ENCODE measurements around the gene PPM1N. TPM values are rescaled to one million over a fixed set of nuclear protein-coding genes. Genes with fewer than 3 reads are reported as not detected.

The PPM1N gene
- total RNA-seq, 3 donors from 2014 or later: 1.1 to 1.4 (median 1.3) TPM

DNA sequence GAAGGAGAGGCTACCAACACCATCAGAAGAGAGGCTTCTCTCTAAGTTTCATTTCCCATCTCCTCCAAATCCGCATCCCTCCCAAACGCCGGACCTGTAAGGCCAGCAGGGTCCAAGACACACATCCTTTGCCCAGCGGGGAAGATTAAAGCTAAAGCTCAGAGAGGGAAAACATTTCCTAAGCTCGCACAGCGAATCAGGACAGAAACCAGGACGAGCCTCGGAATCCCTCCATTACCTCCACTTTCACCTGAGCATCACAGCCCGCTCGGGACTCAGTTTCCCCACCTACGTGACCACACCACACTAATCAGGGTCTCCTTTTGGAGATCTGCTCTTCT is 31.2 kb upstream of the PPM1N start:
- Mint-ChIP-seq H3K27me3 (ENCODE audit: low read depth) (peaks cover 1% of the 10 kb centered on the region), H3K36me3 (ENCODE audit: insufficient read depth) (peaks cover 7% of the 10 kb centered on the region), H3K9me3 (no peaks in the 10 kb centered on the region), H3K4me3 (peak overlapping the region; percentile 90), H3K4me1 (ENCODE audit: low read depth) (peaks cover 26% of the 10 kb centered on the region)
- DNase-seq (no peak), ATAC-seq (no peak)

GRCh38 chr19:45467456-45468158 is 30.6 kb upstream of the PPM1N start, which contains the start of gene FOSB:
TSS of gene FOSB (plus strand) at chr19:45467996. CDS start at chr19:45468587, 591 bp downstream.
- H3K4me1 Mint-ChIP-seq (ENCODE audit: low read depth): peaks cover 26% of the 10 kb centered on the region
- no peaks in the 10 kb centered on the region for H3K9me3 Mint-ChIP-seq
- peaks cover 10% of the 10 kb centered on the region for H3K36me3 Mint-ChIP-seq (ENCODE audit: insufficient read depth)
- peaks cover 1% of the 10 kb centered on the region for H3K27me3 Mint-ChIP-seq (ENCODE audit: low read depth)
- ATAC-seq: peak; percentile 32 to 36
- peak; percentile 93 for DNase-seq
- H3K4me3 Mint-ChIP-seq: peak within 1 kb of the TSS; percentile 90

DNA sequence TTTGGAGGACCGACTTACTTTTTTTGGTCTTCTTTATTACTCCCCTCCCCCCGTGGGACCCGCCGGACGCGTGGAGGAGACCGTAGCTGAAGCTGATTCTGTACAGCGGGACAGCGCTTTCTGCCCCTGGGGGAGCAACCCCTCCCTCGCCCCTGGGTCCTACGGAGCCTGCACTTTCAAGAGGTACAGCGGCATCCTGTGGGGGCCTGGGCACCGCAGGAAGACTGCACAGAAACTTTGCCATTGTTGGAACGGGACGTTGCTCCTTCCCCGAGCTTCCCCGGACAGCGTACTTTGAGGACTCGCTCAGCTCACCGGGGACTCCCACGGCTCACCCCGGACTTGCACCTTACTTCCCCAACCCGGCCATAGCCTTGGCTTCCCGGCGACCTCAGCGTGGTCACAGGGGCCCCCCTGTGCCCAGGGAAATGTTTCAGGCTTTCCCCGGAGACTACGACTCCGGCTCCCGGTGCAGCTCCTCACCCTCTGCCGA is 30.0 kb upstream of the PPM1N start:
- H3K9me3 Mint-ChIP-seq: no peaks in the 10 kb centered on the region
- DNase-seq (peak; percentile 38), ATAC-seq (no peak)
- H3K4me1 Mint-ChIP-seq (ENCODE audit: low read depth): peaks cover 26% of the 10 kb centered on the region
- peaks cover 14% of the 10 kb centered on the region for H3K36me3 Mint-ChIP-seq (ENCODE audit: insufficient read depth)
- H3K27me3 Mint-ChIP-seq (ENCODE audit: low read depth): peaks cover 1% of the 10 kb centered on the region
- H3K4me3 Mint-ChIP-seq: peak overlapping the region; percentile 90

GRCh38 chr19:45468803-45469131 is 29.5 kb upstream of the PPM1N start:
- Mint-ChIP-seq H3K9me3 (no peaks in the 10 kb centered on the region), H3K36me3 (ENCODE audit: insufficient read depth) (peaks cover 14% of the 10 kb centered on the region), H3K27me3 (ENCODE audit: low read depth) (peaks cover 1% of the 10 kb centered on the region), H3K4me3 (peak overlapping the region; percentile 90), H3K4me1 (ENCODE audit: low read depth) (peaks cover 26% of the 10 kb centered on the region)
- no peak for DNase-seq
- ATAC-seq: peak; percentile 51 to 54

GRCh38 chr19:45469132-45469944 is 28.9 kb upstream of the PPM1N start:
- Mint-ChIP-seq H3K27me3 (ENCODE audit: low read depth) (peaks cover 1% of the 10 kb centered on the region), H3K4me3 (peak overlapping the region; percentile 90), H3K36me3 (ENCODE audit: insufficient read depth) (peaks cover 14% of the 10 kb centered on the region), H3K9me3 (no peaks in the 10 kb centered on the region), H3K4me1 (ENCODE audit: low read depth) (peaks cover 26% of the 10 kb centered on the region)
- ATAC-seq: peak; percentile 83 to 86
- DNase-seq: peak; percentile 89

DNA sequence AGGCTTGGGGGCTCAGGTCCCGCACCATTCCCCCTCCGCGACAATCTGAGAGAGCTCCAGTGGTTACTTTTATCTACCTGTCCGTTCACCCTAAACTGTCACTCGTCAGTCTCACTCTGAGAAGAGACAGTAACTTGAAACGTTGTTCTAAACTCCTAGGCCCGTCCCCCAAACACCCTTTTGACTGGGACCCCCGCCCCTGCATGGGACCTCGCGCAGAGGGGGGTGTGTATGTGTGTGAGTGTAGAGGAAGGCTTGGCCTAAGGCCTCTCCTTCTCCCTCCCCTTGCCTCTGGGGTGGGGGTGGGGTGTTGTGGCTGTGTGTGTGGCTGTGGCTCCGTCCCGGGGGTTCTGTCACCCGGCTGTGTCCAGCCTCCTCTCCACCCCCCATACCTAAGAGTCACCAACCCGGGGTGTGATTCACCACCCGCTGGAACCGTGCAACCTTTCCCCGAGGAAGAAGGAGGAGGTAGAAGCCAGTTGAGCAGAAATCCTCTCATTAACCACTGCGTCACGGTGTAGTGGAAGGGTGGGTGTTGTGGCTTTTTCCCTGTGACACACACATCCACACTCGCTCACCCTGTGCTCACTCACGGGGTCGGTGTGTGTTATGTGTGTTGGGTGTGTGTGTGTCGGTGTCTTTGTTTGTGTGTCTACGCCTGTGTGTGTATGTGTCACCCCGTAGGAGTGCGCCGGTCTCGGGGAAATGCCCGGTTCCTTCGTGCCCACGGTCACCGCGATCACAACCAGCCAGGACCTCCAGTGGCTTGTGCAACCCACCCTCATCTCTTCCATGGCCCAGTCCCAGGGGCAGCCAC is 28.1 kb upstream of the PPM1N start:
- ATAC-seq: no peak
- peaks cover 30% of the 10 kb centered on the region for H3K4me1 Mint-ChIP-seq (ENCODE audit: low read depth)
- peak overlapping the region; percentile 90 for H3K4me3 Mint-ChIP-seq
- no peaks in the 10 kb centered on the region for H3K9me3 Mint-ChIP-seq
- no peak for DNase-seq
- peaks cover 16% of the 10 kb centered on the region for H3K36me3 Mint-ChIP-seq (ENCODE audit: insufficient read depth)
- peaks cover 1% of the 10 kb centered on the region for H3K27me3 Mint-ChIP-seq (ENCODE audit: low read depth)

- DNase-seq (no peak), ATAC-seq (no peak)
- Mint-ChIP-seq H3K36me3 (ENCODE audit: insufficient read depth) (peaks cover 16% of the 10 kb centered on the region), H3K4me3 (peak overlapping the region; percentile 90), H3K4me1 (ENCODE audit: low read depth) (peaks cover 33% of the 10 kb centered on the region), H3K9me3 (no peaks in the 10 kb centered on the region), H3K27me3 (ENCODE audit: low read depth) (peaks cover 1% of the 10 kb centered on the region)
Observed at GRCh38 chr19:45470762-45471081, 27.5 kb upstream of the PPM1N start.

DNA sequence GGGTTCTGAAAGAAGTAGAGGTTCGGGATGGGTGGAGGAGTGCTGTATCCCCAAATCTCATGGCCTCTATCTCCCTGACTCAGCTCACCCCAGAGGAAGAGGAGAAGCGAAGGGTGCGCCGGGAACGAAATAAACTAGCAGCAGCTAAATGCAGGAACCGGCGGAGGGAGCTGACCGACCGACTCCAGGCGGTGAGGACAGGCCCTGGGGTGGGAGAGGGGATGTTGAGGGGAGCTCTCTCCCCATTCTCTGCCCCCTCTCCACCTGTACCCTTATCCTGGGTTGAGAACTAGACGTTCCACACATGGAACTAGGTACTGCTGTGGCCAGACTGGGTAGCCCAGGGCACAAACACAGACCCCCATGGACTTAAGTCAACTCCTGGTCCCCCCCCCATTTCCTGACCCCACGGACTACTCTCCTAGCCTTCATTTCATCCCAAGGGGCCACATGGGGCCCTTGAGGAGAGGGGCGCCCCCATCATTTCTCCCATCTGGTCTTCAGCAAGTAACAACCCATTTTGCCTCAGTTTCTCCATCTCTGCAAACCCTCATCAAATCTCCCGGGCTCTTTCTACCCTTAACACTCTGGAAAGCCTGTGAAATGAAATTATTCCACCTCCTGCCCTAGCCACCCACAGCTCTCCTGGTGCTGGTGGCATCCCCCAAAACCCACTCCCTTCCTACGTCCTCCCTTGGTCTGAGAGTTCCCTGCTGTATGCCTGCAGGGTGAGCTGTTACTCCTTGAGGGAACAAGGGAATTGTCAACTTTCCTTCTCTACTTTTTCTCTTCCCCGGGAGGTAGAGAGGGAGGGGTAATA is 26.9 kb upstream of the PPM1N start:
- Mint-ChIP-seq H3K27me3 (ENCODE audit: low read depth) (no peaks in the 10 kb centered on the region), H3K4me1 (ENCODE audit: low read depth) (peaks cover 34% of the 10 kb centered on the region), H3K36me3 (ENCODE audit: insufficient read depth) (peaks cover 16% of the 10 kb centered on the region), H3K4me3 (peak overlapping the region; percentile 90), H3K9me3 (no peaks in the 10 kb centered on the region)
- DNase-seq (no peak), ATAC-seq (no peak)

DNA sequence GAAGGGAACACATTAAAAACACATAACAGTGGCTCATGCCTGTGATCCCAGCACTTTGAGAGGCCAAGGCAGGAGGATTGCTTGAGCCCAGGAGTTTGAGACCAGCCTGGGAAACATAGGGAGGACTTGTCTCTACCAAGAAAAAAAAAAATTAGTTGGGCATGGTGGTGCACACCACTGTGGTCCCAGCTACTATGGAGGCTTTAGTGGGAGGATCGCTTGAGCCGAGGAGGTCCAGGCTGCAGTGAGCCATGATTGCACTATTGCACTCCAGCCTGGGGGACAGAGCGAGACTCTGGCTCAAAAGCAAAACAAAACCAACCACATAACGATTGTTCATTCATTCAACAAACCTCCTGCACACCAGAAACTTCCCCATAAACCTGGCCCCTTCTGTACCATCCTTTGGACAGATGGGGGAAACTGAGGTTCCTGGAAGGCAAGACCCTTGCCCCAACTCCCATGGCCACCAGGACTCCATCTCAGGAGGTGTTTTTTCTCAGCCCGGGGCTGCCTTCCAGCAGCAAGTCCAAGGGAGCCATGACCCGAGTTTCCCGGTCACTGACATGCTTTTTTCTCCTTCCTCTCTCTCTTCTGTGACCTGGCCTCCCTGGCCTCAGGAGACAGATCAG is 26.2 kb upstream of the PPM1N start:
- Mint-ChIP-seq H3K36me3 (ENCODE audit: insufficient read depth) (peaks cover 16% of the 10 kb centered on the region), H3K4me1 (ENCODE audit: low read depth) (peaks cover 38% of the 10 kb centered on the region), H3K4me3 (no peak overlapping the region), H3K9me3 (no peaks in the 10 kb centered on the region), H3K27me3 (ENCODE audit: low read depth) (no peaks in the 10 kb centered on the region)
- ATAC-seq: no peak
- no peak for DNase-seq

- H3K36me3 Mint-ChIP-seq (ENCODE audit: insufficient read depth): peaks cover 16% of the 10 kb centered on the region
- H3K9me3 Mint-ChIP-seq: no peaks in the 10 kb centered on the region
- peaks cover 40% of the 10 kb centered on the region for H3K4me1 Mint-ChIP-seq (ENCODE audit: low read depth)
- no peaks in the 10 kb centered on the region for H3K27me3 Mint-ChIP-seq (ENCODE audit: low read depth)
- DNase-seq (no peak), ATAC-seq (no peak)
- H3K4me3 Mint-ChIP-seq: no peak overlapping the region
Observed at GRCh38 chr19:45472563-45473366, 25.5 kb upstream of the PPM1N start.

DNA sequence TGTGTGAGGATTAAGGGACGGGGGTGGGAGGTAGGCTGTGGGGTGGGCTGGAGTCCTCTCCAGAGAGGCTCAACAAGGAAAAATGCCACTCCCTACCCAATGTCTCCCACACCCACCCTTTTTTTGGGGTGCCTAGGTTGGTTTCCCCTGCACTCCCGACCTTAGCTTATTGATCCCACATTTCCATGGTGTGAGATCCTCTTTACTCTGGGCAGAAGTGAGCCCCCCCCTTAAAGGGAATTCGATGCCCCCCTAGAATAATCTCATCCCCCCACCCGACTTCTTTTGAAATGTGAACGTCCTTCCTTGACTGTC is 24.9 kb upstream of the PPM1N start:
- DNase-seq: no peak
- Mint-ChIP-seq H3K9me3 (no peaks in the 10 kb centered on the region), H3K4me1 (ENCODE audit: low read depth) (peaks cover 42% of the 10 kb centered on the region), H3K27me3 (ENCODE audit: low read depth) (no peaks in the 10 kb centered on the region), H3K36me3 (ENCODE audit: insufficient read depth) (peaks cover 16% of the 10 kb centered on the region), H3K4me3 (no peak overlapping the region)
- no peak for ATAC-seq

DNA sequence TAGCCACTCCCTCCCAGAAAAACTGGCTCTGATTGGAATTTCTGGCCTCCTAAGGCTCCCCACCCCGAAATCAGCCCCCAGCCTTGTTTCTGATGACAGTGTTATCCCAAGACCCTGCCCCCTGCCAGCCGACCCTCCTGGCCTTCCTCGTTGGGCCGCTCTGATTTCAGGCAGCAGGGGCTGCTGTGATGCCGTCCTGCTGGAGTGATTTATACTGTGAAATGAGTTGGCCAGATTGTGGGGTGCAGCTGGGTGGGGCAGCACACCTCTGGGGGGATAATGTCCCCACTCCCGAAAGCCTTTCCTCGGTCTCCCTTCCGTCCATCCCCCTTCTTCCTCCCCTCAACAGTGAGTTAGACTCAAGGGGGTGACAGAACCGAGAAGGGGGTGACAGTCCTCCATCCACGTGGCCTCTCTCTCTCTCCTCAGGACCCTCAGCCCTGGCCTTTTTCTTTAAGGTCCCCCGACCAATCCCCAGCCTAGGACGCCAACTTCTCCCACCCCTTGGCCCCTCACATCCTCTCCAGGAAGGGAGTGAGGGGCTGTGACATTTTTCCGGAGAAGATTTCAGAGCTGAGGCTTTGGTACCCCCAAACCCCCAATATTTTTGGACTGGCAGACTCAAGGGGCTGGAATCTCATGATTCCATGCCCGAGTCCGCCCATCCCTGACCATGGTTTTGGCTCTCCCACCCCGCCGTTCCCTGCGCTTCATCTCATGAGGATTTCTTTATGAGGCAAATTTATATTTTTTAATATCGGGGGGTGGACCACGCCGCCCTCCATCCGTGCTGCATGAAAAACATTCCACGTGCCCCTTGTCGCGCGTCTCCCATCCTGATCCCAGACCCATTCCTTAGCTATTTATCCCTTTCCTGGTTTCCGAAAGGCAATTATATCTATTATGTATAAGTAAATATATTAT is 24.3 kb upstream of the PPM1N start:
- Mint-ChIP-seq H3K9me3 (no peaks in the 10 kb centered on the region), H3K36me3 (ENCODE audit: insufficient read depth) (peaks cover 16% of the 10 kb centered on the region), H3K4me1 (ENCODE audit: low read depth) (peaks cover 46% of the 10 kb centered on the region), H3K27me3 (ENCODE audit: low read depth) (no peaks in the 10 kb centered on the region), H3K4me3 (no peak overlapping the region)
- DNase-seq (no peak), ATAC-seq (no peak)

Data from activated T-cell treated with anti-CD3 and anti-CD28 coated beads, Interleukin-2, amount 50 U/mL, for 4 hours (primary cell).